Measurements from ENCODE around the gene NFU1.

- TF ChIP-seq POLR2AphosphoS5 (IDR thresholded peaks at IDR 0.05; ENCODE audit: low read depth, low read length) (no peak), REST (IDR thresholded peaks at IDR 0.05; ENCODE audit: insufficient read depth in 1 of 2, low read depth in 2 of 2, low read length in 2 of 2) (no peak), TAF1 (IDR thresholded peaks at IDR 0.05; ENCODE audit: borderline replicate concordance, insufficient read depth, low read length) (no peak)
Measured at GRCh38 chr2:69424419-69424818, 12.8 kb downstream of the NFU1 start.

All from PFSK-1 (cell line).